Measurements from ENCODE around the gene NLRP10.

DNA sequence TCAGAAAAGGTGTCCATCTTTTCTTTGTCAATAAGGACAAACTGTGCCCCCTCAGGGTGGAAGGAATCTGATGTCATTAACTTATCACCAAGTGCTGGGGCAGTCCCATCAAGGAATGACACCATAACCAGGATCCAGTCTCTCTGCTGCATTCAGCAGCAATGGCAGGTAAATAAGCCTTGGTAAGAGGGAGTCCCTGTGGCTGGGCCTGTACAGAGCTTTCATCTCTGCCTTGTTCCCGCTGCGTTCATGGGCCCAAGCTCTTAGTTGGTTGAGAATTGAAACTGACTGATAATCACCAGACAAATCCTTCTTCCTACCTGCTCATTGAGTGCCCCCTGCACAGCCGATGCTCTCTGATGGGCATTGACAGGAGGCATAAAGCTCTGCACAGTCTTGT lies 44.6 kb upstream of the NLRP10 start:
- TF ChIP-seq, protein P1, sequence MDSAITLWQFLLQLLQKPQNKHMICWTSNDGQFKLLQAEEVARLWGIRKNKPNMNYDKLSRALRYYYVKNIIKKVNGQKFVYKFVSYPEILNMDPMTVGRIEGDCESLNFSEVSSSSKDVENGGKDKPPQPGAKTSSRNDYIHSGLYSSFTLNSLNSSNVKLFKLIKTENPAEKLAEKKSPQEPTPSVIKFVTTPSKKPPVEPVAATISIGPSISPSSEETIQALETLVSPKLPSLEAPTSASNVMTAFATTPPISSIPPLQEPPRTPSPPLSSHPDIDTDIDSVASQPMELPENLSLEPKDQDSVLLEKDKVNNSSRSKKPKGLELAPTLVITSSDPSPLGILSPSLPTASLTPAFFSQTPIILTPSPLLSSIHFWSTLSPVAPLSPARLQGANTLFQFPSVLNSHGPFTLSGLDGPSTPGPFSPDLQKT (CRISPR knock-in tag; IDR thresholded peaks at IDR 0.05; ENCODE audit: borderline replicate concordance), result no peak
- TF ChIP-seq CREB1 (IDR thresholded peaks at IDR 0.05) (no peak), CREB1 (CRISPR knock-in tag; IDR thresholded peaks at IDR 0.05) (no peak), CHD4 (IDR thresholded peaks at IDR 0.05; ENCODE audit: borderline replicate concordance, low read length) (no peak), POLR2AphosphoS5 (IDR thresholded peaks at IDR 0.05; ENCODE audit: low read depth, low read length) (no peak), EHMT2 (IDR thresholded peaks at IDR 0.05; ENCODE audit: borderline replicate concordance, low read depth, low read length) (no peak), GLI4 (CRISPR knock-in tag; IDR thresholded peaks at IDR 0.05; ENCODE audit: borderline replicate concordance) (no peak)
- TF ChIP-seq, protein P2, sequence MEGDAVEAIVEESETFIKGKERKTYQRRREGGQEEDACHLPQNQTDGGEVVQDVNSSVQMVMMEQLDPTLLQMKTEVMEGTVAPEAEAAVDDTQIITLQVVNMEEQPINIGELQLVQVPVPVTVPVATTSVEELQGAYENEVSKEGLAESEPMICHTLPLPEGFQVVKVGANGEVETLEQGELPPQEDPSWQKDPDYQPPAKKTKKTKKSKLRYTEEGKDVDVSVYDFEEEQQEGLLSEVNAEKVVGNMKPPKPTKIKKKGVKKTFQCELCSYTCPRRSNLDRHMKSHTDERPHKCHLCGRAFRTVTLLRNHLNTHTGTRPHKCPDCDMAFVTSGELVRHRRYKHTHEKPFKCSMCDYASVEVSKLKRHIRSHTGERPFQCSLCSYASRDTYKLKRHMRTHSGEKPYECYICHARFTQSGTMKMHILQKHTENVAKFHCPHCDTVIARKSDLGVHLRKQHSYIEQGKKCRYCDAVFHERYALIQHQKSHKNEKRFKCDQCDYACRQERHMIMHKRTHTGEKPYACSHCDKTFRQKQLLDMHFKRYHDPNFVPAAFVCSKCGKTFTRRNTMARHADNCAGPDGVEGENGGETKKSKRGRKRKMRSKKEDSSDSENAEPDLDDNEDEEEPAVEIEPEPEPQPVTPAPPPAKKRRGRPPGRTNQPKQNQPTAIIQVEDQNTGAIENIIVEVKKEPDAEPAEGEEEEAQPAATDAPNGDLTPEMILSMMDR (CRISPR knock-in tag; IDR thresholded peaks at IDR 0.05), result no peak
